Measurements from ENCODE around the gene MOGAT2.

The MOGAT2 gene

GRCh38 chr11:75780888-75781287 is 63.2 kb downstream of the MOGAT2 start:
- no peak for DNase-seq (ENCODE audit: low read depth)

GRCh38 chr11:75781296-75781695 is 63.7 kb downstream of the MOGAT2 start:
- DNase-seq (ENCODE audit: low read depth): no peak

GRCh38 chr11:75781831-75782230 is 64.2 kb downstream of the MOGAT2 start:
- no peak for DNase-seq (ENCODE audit: low read depth)
